Adrenal gland (tissue), 12 donors: Measurements from ENCODE around the gene BCAR3. TPM values are rescaled to one million over a fixed set of nuclear protein-coding genes. Genes with fewer than 3 reads are reported as not detected.

Source experiments
- DNase-seq, 7 donors: peaks; one replicate each; pipeline ENCODE4 v3.0.0-alpha.2; 2019 to 2020
- H3K27ac ChIP-seq, 5 donors: fragments of 200-600 bp; sonication (generic) in 4 of 5; 1 replicate in 3 of 5; 2 replicates in 2 of 5; pipeline versions ENCODE4 v1.5.1 to v1.8.0; 2016 to 2020; ENCODE audit warnings: mild to moderate bottlenecking in 1 of 5
- H3K27me3 ChIP-seq: fragments of 200-600 bp; 2 replicates; pipeline ENCODE4 v1.8.0; 2021
- H3K36me3 ChIP-seq, 2 donors: fragments of 200-600 bp; replicated peaks in 1 of 2; 1 replicate in 1 of 2; 2 replicates in 1 of 2; pipeline versions ENCODE4 v1.5.1 to v1.8.0; 2018 to 2022
- H3K4me1 ChIP-seq, 2 donors: fragments of 200-600 bp; replicated peaks in 1 of 2; 1 replicate in 1 of 2; 2 replicates in 1 of 2; pipeline versions ENCODE4 v1.5.1 to v1.8.0; 2018 to 2021
- H3K4me3 ChIP-seq, 4 donors: fragments of 200-600 bp; sonication (generic) in 3 of 4; one replicate each; pipeline ENCODE4 v1.5.1; 2016 to 2018
- H3K9me3 ChIP-seq, 3 donors: fragments of 200-600 bp; sonication (generic) in 1 of 3; replicated peaks in 1 of 3; 1 replicate in 2 of 3; 2 replicates in 1 of 3; pipeline versions ENCODE4 v1.5.1 to v1.8.0; 2016 to 2021
- CTCF ChIP-seq, 6 experiments: fragments of 450-650 bp in 4 of 6; fragments of 200-600 bp in 2 of 6; sonication (generic) in 1 of 6; IDR thresholded peaks; 1 replicate in 5 of 6; 2 replicates in 1 of 6; pipeline versions ENCODE4 v1.5.1 to v1.8.0; 2016 to 2021; ENCODE audit warnings: antibody characterized with exemption in 6 of 6, mild to moderate bottlenecking in 2 of 6, moderate library complexity in 1 of 6
- POLR2A ChIP-seq, 2 donors: fragments of 450-650 bp; IDR thresholded peaks; one replicate each; pipeline ENCODE4 v1.6.1; 2017; ENCODE audit warnings: antibody characterized with exemption in 2 of 2, mild to moderate bottlenecking in 2 of 2, moderate library complexity in 1 of 2
- WGBS, 4 donors: extraction: QIAGEN DNeasy Blood & Tissue Kit in 2 of 4; methylation state at CpG; one replicate each; pipeline versions ENCODE4 v1.1.5 to v1.1.7; 2013 to 2017; 5-methylcytosine and 5-hydroxymethylcytosine counted together
- intact Hi-C, 2 donors: fragments of 100-400 bp; cut with DNase I; formaldehyde crosslinking; loops; one replicate each; pipeline versions ENCODE4 v1.14.1 to v1.15.0; 2022 to 2023
- polyA plus RNA-seq, 3 donors: library from polyadenylated mRNA; stranded (reverse); fragments of 200-250 nt in 2 of 3; fragments of 350-450 nt in 1 of 3; fragmentation: Illumina TruSeq in 1 of 3; extraction: RNeasy Lipid Tissue Mini Kit (QIAGEN cat#74804) in 1 of 3; gene quantifications; one replicate each; pipeline ENCODE4 v1.2.3, GENCODE V29; 2013 to 2014
- total RNA-seq, 9 donors: library from RNA; depleted of rRNA in 4 of 9; stranded (reverse); fragments of >200 nt in 4 of 9; fragments of 120-200 nt in 1 of 9; fragmentation: NEBNext Ultra II Directional in 1 of 9; extraction: Animal tissue kit (Norgen Biotek cat#: 25700) in 1 of 9; gene quantifications; one replicate each; pipeline versions ENCODE4 v1.1.0 to v1.2.4, GENCODE V29; 2013 to 2023
- donor health status: healthy with polysubstance abuse.
- donor health status: Bipolar disorder and iron deficiency.
- donor health status: DM: yes; HTN: yes; CAD: no.
- donor health status: DM: no; HTN: no; CAD: no.
- donor health status: DM: no; HTN: no; CAD: no.
- donor health status: DM: yes; HTN: yes; CAD: no.

BCAR3 gene
- total and polyA plus RNA-seq, 12 donors: 6.5 to 31.6 (median 23.9) TPM

GRCh38 chr1:93574991-93575390 is 106.6 kb downstream of the BCAR3 start:
- DNase-seq: no peak
- peaks cover 0 to 39% of the 10 kb centered on the region in 2 donors for H3K36me3 ChIP-seq
- WGBS, 4 donors: 92 to 97% (median 95%) methylated on average over 6 of the region's 6 CpGs

GRCh38 chr1:93574511-93574910 is 107.1 kb downstream of the BCAR3 start:
- Histone ChIP-seq H3K4me3 (no peak overlapping the region), H3K36me3 (peaks cover 0 to 43% of the 10 kb centered on the region in 2 donors), H3K27ac (peak overlapping the region in 1 of 5 donors; percentile 54), H3K9me3 (no peaks in the 10 kb centered on the region), H3K27me3 (no peaks in the 10 kb centered on the region), H3K4me1 (peaks cover 4 to 22% of the 10 kb centered on the region in 2 donors)
- intact Hi-C loops: no loop called here
- WGBS, 4 donors: 84 to 92% (median 91%) methylated on average over 7 of the region's 7 CpGs
- no peak for TF ChIP-seq CTCF (IDR thresholded peaks at IDR 0.05)
- no peak for TF ChIP-seq POLR2A (IDR thresholded peaks at IDR 0.05)
- no peak for DNase-seq

More at GRCh38 chr1:93574991-93575390, 106.6 kb downstream of the BCAR3 start:
- intact Hi-C loops: no loop called here
- H3K4me3 ChIP-seq: no peak overlapping the region
- H3K9me3 ChIP-seq: no peaks in the 10 kb centered on the region
- H3K27me3 ChIP-seq: no peaks in the 10 kb centered on the region
- no peak for TF ChIP-seq CTCF (IDR thresholded peaks at IDR 0.05)
- TF ChIP-seq POLR2A (IDR thresholded peaks at IDR 0.05): no peak
- H3K27ac ChIP-seq: no peak overlapping the region
- H3K4me1 ChIP-seq: peaks cover 6 to 27% of the 10 kb centered on the region in 2 donors

- intact Hi-C loops: no loop called here
- TF ChIP-seq CTCF (IDR thresholded peaks at IDR 0.05): no peak
- no peak for TF ChIP-seq POLR2A (IDR thresholded peaks at IDR 0.05)
- WGBS, 4 donors: 39 to 56% (median 50%) methylated on average over 1 of the region's 1 CpG
- DNase-seq: no peak
- peaks cover 4 to 20% of the 10 kb centered on the region in 2 donors for H3K4me1 ChIP-seq
- H3K4me3 ChIP-seq: no peak overlapping the region
- no peaks in the 10 kb centered on the region for H3K9me3 ChIP-seq
- no peaks in the 10 kb centered on the region for H3K27me3 ChIP-seq
- H3K27ac ChIP-seq: peak overlapping the region in 1 of 5 donors; percentile 54
- H3K36me3 ChIP-seq: peaks cover 0 to 47% of the 10 kb centered on the region in 2 donors
Measured at GRCh38 chr1:93573940-93574469, 107.6 kb downstream of the BCAR3 start.

GRCh38 chr1:93571623-93572310 is 109.9 kb downstream of the BCAR3 start:
- no peak overlapping the region for H3K4me3 ChIP-seq
- no peak overlapping the region for H3K27ac ChIP-seq
- intact Hi-C loops: no loop called here
- TF ChIP-seq CTCF (IDR thresholded peaks at IDR 0.05) (no peak), POLR2A (IDR thresholded peaks at IDR 0.05) (no peak)
- WGBS, 4 donors: 94 to 99% (median 98%) methylated on average over 12 of the region's 12 CpGs
- peaks cover 4 to 11% of the 10 kb centered on the region in 2 donors for H3K4me1 ChIP-seq
- no peaks in the 10 kb centered on the region for H3K27me3 ChIP-seq
- H3K9me3 ChIP-seq: no peaks in the 10 kb centered on the region
- H3K36me3 ChIP-seq: peaks cover 0 to 54% of the 10 kb centered on the region in 2 donors
- no peak for DNase-seq
